ENCODE data around the gene FBXO3. TPM values are rescaled to one million over a fixed set of nuclear protein-coding genes. Genes with fewer than 3 reads are reported as not detected.
"Not testable (repeated sequence)": the region's sequence is repeated elsewhere in the genome, so short reads cannot be mapped to it uniquely, and the experiment has no call there.

FBXO3 gene
- total RNA-seq, 1 donor: 30.7 TPM

DNA sequence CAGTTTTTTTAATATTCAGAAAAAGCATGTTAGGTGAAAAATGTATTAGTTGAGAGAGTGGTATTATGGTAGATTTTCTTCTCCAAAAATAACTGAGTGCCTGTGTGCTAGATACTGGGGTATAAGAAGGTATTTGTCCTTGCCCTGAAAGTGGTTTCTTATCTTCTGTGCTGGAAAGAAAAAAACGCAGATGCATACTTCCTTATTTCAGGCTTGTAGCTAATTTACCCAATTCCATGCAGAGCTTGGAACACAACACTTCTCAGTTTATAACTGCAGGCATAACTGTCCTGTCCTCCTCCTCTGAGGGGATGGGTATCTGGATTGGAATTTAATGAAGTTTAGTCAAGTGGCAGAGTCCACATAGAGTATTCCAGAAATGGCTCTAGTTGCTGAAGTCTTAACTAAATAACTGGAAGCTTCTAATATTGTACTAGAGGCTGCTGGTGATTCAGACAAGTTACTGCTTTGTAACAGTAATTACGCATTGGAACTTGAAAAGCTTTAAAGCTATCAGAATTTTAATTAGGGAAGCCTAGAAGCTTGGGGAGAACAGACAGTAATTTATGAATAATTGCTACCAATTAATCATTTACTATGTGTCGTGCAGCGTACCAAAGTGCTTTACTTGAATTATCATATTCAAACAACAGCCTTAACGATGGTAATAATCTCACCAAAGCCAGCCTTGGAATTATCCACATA is 61.0 kb downstream of the FBXO3 start:
- no peak overlapping the region for H3K4me3 ChIP-seq (ENCODE audit: low read depth, low read length)
- DNase-seq (ENCODE audit: low read depth): no peak
- TF ChIP-seq, protein P1, sequence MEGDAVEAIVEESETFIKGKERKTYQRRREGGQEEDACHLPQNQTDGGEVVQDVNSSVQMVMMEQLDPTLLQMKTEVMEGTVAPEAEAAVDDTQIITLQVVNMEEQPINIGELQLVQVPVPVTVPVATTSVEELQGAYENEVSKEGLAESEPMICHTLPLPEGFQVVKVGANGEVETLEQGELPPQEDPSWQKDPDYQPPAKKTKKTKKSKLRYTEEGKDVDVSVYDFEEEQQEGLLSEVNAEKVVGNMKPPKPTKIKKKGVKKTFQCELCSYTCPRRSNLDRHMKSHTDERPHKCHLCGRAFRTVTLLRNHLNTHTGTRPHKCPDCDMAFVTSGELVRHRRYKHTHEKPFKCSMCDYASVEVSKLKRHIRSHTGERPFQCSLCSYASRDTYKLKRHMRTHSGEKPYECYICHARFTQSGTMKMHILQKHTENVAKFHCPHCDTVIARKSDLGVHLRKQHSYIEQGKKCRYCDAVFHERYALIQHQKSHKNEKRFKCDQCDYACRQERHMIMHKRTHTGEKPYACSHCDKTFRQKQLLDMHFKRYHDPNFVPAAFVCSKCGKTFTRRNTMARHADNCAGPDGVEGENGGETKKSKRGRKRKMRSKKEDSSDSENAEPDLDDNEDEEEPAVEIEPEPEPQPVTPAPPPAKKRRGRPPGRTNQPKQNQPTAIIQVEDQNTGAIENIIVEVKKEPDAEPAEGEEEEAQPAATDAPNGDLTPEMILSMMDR (IDR thresholded peaks at IDR 0.05; ENCODE audit: insufficient read depth, low read depth, low read length): no peak

DNA sequence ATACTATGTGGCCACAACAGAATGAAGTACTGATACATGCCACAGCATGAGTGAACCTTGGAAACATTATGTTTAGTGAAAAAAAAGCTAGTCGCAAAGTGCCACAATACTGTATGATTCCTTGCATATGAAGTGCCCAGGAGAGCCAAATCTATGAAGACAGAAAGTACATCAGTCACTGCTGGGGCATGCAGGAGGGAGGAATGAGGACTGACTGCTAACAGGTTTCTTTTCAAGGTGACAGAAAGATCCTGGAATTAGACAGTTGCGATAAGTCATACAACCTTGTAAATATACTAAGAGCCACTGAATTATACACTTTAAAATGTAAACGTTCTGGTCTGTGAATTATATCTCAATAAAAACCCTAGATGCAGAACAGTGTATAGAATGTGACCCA is 61.9 kb downstream of the FBXO3 start:
- no peak for DNase-seq (ENCODE audit: low read depth)
- TF ChIP-seq, protein P1 (IDR thresholded peaks at IDR 0.05; ENCODE audit: insufficient read depth, low read depth, low read length): no peak
- no peak overlapping the region for H3K4me3 ChIP-seq (ENCODE audit: low read depth, low read length)

DNA sequence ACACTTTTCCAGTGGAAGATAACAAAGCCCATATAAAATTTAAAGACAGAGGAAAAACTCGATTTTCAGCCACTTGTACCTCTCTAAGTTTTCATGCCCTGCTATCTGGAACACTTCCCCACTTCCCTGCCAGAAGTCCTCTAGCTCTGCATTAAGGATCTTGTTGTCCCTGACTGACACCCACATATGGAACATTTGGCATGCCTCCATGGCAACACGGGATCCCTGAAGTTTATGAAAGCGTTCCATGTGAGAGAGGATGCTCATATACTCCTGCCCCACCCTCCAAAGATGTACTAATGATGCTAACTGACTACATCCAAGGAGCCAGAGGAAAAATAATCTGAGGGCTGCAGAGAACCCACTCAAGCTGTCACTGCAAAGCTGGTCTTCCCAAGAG is 64.9 kb downstream of the FBXO3 start:
- no peak overlapping the region for H3K4me3 ChIP-seq (ENCODE audit: low read depth, low read length)
- no peak for DNase-seq (ENCODE audit: low read depth)
- TF ChIP-seq, protein P1 (IDR thresholded peaks at IDR 0.05; ENCODE audit: insufficient read depth, low read depth, low read length): no peak

DNA sequence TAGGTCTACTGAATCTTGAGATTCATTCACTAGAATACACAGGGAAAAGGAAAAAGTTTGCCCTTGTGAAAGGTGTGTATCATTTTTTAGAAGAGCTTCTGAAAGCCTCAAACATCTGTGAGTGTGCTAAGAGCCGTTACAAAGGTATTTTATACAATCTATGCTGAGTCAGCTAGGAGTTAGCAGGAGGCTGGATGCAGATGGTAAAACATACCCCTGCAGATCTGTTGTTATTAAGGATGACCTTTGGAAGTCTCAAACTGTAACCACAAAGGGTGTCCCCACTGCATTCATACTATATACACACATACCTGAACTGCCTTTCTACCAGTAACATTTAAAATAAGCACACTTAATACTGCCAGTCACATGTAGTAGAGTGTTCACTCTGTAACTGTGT is 65.3 kb downstream of the FBXO3 start:
- H3K4me3 ChIP-seq (ENCODE audit: low read depth, low read length): no peak overlapping the region
- peak; percentile 48 for DNase-seq (ENCODE audit: low read depth)
- TF ChIP-seq, protein P1 (IDR thresholded peaks at IDR 0.05; ENCODE audit: insufficient read depth, low read depth, low read length): no peak

DNA sequence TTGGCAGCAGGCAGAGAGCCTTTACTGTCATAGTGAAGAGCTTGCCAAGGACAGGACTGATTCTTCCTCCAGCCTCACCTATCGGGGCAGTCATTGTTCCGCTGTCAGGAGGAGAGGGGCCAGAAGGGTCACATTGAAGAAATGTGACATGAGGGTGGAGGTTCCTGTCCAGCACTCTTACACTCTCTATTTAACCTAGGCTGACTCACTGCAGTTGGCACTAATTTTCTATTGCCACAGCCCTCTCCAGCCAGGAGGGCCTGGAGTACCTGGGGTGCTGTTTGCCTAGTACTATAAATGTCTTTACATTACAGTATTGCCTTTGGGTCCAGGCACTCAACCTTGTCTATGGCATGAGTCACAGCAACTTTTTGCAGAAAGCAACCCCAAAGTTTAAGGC is 66.5 kb downstream of the FBXO3 start:
- not testable (repeated sequence) for H3K4me3 ChIP-seq (ENCODE audit: low read depth, low read length); DNase-seq (ENCODE audit: low read depth)

DNA sequence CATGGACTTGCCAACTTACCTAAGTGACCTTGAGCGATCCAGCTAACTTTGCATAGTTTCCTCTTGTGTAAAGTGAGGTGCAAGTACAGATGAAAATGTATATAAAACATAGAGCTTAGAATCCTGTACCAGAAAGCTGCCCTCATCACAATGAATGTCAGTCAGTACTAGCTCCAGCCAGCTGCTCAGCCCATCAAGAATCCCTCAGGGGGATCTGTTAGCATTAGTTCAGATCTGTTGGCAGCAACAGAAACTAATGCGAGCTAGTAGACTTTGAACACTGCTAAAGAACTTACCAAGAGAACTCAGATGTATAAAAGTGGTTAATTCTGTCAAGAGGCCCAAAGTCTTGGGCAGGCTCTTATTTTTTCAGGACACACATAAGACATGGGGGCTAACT is 67.4 kb downstream of the FBXO3 start:
- H3K4me3 ChIP-seq (ENCODE audit: low read depth, low read length): no peak overlapping the region
- no peak for DNase-seq (ENCODE audit: low read depth)
- TF ChIP-seq, protein P1 (IDR thresholded peaks at IDR 0.05; ENCODE audit: insufficient read depth, low read depth, low read length): no peak

DNA sequence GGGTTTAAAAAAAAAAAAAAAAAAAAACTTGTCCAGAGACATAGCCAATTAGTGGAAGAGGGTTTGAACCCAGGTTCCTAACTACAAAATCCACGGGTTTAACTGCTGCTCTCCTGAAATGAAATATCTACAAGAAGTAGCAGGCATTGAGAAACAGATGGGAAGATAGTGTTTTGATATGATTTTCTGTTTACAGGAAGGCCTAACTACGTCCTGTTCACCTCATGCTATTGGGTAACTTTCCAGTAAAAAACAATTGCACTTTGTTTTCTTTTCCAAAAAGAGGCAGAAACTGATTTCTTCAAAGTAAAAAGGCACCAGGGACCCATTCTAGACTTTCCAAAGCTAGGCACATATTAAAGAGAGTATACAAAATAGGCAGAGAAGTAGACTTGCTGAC is 67.8 kb downstream of the FBXO3 start:
- no peak overlapping the region for H3K4me3 ChIP-seq (ENCODE audit: low read depth, low read length)
- DNase-seq (ENCODE audit: low read depth): peak; percentile 85
- TF ChIP-seq, protein P1 (IDR thresholded peaks at IDR 0.05; ENCODE audit: insufficient read depth, low read depth, low read length): no peak

Measured in fibroblast of villous mesenchyme (primary cell).